HG02840 (cell line): ENCODE measurements around the gene R3HCC1L.
"Not testable (repeated sequence)": the region's sequence is repeated elsewhere in the genome, so short reads cannot be mapped to it uniquely, and the experiment has no call there.

ENCODE experiments used
- ATAC-seq: cut with Tn5 transposase; IDR thresholded peaks from one replicate; pipeline ENCODE4 v1.9.1; 2021; ENCODE audit warnings: mild to moderate bottlenecking, moderate library complexity, moderate number of reproducible peaks; ENCODE audit not compliant: unreplicated experiment, low FRiP score

Gene R3HCC1L

DNA sequence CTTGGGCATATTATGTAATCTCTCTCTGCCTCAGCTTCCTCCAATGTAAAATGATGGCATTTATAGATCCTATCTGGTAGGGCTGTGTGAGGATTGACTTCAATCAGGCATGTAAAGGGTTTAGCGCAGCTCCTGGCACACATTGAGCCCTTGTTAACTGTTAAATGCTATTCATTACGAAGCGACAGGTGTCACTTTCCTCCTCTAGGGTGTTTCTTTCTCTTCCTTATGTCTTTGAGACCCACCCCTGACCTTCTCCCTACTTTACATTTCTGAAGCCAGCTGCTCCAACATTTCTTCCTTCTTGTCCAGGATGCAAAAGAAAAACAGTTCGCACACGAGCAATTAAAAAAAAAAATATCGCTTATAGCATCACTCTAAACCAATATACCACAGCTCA is 5.7 kb upstream of the R3HCC1L start:
- no peak for ATAC-seq

DNA sequence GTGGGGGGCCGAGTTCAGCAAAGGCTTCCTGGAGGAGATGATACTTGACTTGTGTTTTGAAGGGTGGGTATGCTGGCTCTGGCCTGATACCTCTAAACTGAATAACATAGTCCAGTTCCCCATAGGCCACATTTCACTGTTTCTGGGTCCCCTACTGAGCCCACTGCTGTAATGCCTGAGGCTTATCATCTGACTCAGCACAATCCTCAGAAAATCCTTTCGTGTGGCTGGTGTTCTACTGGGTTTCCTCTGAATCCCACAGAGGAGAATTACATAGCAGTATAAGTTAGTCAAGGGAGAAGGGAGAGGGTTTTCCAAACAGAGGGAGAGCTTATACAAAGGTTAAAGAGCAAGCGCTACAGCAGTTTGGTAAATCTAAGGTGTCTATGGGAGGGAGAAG is 2.8 kb upstream of the R3HCC1L start:
- ATAC-seq: no peak

DNA sequence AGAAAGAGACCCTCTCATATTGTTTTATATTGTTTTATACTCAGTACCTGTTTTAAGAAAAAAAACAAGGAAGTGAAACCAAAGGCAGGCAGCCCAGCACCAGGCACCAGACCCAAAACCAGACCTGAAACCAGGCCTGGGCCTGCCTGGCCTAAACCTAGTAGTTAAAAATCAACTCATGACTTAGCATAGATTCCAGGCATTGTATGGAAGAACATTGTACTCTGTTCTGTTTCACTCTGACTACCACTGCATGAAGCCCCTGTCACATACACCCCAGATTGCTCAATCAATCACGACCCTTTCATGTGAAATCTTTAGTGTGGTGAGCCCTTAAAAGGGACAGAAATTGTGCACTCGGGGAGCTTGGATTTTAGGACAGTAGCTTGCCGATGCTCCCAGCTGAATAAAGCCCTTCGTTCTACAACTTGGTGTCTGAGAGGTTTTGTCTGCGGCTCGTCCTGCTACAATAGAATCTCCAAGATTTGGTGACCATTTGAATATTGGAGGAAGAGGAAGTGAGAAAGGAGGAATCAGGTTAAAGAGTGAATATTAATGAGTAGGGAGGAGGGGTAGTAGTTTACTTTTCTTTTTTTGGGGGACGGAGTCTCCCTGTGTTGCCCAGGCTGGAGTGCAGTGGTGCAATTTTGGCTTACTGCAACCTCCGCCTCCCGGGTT is 1.2 kb upstream of the R3HCC1L start:
- ATAC-seq: peak; percentile 44

DNA sequence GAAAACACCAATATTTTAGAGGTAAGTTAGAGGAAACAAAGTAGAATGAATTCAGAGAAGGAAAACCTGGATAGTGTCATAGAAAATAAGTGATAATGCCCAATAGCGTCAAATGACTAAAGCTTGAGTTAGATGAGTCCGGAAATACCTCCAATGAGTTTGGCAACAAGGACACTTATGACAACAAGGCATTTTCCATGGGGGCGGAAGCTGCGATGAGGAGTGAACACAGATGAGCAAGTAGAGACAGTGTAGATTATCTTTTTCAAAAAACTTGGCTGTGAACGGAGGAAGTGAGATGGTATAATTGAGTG is 383 bp upstream of the R3HCC1L start:
- ATAC-seq: no peak

DNA sequence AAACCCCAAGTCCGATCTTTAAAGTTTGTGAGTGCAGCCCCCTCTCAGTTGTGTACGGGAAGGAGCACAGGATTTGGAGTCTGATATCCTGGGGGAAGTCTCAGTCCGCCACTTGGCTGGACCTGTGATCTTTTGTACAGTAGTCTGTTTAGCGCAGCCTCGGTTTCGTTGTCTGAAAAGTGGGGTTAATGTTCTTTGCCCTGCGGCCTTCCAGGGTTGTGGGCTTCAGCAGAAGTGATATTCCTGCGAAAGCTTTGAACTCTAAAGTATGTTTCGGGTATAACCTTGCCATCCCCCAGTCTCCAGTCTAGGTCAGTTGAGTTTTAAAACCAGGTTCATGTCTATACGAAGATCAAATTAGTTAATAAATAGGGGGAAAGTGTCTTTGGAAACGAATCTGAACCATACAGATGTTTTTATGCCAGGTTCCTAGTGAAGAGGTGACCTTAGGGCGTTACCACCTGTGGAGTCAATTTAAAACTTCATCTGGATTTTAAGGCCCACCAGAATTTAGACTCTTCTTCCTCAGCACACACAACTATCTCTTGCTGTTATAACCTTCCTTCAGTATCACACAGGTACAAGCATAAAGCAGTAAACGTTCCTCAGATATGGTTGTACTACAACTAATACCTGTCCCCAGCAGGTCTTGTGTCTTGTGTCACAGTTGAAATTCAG is 904 bp downstream of the R3HCC1L start:
- no peak for ATAC-seq

DNA sequence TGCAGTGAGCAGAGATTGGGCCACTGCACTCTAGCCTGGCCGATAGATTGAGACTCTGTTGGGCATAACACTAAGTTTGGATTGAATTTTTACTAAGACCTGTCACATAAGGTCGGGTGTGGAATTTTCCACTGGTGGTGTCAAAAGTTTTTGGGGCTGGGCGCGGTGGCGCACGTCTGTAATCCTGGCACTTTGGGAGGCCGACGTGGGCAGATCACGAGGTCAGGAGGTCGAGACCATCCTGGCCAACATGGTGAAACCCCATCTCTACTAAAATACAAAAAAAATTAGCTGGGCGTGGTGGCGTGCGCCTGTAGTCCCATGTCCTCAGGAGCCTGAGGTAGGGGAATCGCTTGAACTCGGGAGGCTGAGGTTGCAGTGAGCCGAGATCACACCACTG is 2.3 kb downstream of the R3HCC1L start:
- not testable (repeated sequence) for ATAC-seq

DNA sequence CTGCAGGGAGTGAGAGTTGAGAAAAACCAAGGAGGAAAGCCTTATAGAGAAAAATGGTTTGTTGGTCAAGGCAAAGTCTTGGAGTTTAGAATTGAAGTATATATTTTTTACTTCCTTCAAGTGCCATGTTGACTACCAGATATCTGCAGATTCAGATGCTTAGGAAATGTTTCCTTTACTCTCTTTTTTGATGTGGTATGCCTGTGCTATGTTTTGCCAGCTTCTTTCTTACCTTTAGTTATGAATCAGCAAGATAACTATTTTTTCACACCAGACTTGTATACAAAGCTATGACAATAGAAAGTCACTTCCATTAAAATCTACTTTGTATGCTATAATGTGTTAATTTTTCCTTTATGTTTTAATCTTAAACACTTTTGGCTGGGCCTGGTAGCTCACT is 3.6 kb downstream of the R3HCC1L start:
- ATAC-seq: no peak

DNA sequence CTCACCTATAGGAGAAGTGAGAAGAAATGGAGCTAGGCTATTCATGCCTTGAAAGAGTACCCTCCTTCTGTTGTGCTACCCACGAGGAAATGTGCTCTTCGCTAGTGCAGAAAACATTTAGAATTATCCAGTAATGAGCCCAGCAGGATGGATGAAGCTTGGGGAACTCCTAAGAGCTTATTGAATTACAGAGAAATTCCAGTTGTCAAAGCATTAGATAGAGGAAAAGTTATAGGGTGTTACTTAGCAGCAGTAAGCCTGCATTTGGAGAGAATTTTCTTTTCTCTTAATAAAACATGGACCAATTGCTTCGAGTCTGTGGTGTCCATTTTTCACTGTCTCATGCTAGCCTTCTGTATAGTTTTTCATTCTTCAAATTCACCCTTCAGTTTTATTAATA is 5.0 kb downstream of the R3HCC1L start:
- no peak for ATAC-seq

DNA sequence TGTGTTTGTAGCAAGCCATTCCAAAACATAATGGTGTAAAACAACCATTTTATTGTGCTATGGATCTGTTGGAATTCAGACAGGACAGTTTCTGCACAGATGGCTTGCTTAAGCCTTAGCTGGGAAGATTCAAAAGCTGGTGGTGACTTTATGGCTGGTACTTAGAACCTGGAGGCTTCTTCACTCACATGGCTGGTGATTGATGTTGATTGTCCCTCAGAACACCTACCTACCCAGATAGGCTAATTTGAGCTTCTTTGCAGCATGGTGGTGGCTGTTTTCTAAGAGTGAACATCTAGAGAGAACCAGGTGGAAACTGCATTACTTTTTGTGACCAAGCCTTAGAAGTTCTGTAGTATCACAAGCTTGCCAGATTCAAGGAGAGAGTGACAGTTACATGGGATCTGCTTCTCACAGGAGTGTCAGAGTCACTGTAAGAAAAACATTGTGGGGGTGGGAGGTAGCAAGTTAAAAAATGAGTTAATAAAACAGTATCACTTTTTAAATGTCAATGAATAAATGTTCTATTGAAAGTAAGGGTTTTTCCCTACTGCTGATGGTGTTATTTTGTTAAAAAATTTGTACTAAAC is 7.1 kb downstream of the R3HCC1L start:
- no peak for ATAC-seq

DNA sequence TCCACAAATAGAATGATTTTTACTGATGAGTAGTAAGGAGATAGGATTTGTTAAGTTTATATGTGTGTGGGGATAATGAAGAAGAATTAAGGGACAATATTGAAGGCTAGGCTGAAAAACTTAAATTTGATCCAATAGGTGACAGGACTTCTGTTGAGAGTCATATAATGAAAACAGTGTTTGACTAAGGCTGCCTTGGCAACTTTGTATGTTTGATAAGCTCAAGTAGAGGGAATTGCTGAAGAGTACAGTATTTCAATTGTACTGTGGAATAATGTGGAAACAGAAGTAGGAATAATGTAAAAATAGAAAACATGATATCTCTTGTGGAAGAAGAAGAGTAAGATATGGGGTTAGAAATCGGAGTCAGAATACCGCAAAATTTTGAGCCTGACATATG is 10.5 kb downstream of the R3HCC1L start:
- no peak for ATAC-seq

DNA sequence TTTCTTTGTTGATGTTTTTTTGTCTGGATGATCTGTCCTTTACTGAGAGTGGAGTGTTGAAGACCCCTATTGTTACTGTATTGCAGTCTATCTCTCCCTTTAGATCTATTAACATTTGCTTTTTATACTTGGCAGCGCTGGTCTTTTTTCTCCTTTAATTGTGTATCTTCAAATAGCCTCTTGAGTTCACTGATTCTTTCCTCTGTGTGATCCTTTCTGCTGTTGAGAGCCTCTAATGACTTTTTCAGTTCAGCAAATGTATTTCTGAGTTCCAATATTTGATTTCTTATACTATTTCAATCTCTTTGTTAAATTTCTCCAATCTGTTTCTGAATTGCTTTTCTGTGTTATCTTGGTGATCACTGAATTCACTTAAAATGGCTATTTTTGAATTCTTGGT is 15.4 kb downstream of the R3HCC1L start:
- no peak for ATAC-seq

DNA sequence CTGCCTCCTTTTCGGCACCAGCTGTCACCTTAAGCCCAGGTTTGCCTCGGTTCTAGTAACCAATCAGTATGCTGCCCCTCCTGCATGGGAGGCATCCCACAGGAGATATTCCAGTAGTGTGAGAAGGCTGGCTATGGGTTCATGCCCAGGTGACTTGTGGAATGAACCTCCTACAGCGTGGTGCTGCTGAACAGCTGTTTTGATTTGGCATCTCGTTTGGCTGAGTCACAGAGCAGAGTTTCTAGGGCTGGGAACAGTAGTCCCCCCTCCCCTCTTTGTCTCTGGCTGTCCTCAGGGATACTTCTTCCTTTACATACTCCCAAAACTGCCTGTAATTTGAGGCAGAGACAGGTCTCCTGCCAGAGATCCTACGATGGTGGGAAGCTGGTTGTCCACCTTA is 16.1 kb downstream of the R3HCC1L start:
- ATAC-seq: no peak

DNA sequence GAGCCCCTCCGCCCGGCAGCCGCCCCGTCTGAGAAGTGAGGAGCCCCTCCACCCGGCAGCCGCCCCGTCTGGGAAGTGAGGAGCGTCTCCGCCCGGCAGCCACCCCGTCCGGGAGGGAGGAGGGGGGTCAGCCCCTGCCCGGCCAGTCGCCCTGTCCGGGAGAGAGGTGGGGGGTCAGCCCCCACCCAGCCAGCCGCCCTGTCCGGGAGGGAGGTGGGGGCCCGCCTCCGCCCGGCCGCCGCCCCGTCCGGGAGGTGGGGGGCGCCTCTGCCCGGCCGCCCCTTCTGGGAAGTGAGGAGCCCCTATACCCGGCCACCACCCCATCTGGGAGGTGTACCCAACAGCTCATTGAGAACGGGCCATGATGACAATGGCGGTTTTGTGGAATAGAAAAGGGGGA is 18.3 kb downstream of the R3HCC1L start:
- not testable (repeated sequence) for ATAC-seq

DNA sequence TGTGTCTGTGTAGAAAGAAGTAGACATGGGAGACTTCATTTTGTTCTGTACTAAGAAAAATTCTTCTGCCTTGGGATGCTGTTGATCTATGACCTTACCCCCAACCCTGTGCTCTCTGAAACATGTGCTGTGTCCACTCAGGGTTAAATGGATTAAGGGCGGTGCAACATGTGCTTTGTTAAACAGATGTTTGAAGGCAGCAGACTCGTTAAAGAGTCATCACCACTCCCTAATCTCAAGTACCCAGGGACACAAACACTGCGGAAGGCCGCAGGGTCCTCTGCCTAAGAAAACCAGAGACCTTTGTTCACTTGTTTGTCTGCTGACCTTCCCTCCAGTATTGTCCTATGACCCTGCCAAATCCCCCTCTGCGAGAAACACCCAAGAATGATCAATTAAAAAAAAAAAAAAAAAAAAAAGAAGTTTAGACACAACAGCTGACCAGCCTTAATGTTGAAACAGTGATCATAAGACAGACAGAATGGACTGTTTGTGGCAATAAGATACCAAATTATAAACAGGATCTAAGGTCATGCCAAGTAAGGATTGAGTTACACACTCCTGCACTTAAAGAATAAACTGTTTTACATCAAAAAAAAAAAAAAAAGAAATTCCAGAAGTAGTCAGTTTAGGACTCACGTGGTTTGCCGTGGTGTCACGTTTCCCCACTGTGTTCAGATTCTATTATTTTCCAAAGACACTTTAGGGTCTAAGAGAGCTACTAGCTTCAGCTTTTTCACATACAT is 18.9 kb downstream of the R3HCC1L start:
- ATAC-seq: not testable (repeated sequence)

DNA sequence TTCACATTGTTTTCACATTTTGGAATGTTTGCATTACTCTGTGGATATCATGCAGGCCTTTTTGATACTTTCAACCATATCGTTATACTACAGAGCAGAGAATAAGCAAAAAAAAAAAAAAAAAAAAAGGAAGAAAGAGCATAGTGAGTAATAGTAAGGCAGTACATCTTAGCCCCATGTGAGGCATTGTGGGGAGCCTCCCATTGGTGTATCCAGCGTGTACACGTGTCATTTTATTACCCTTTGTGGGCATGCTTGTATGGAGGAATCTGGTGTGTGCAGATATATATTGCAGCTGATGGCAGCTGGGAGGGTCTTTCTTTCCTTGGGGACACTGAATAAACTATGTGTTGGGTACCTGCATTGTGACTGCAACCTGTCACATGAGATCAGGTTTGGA is 19.6 kb downstream of the R3HCC1L start:
- ATAC-seq: no peak

DNA sequence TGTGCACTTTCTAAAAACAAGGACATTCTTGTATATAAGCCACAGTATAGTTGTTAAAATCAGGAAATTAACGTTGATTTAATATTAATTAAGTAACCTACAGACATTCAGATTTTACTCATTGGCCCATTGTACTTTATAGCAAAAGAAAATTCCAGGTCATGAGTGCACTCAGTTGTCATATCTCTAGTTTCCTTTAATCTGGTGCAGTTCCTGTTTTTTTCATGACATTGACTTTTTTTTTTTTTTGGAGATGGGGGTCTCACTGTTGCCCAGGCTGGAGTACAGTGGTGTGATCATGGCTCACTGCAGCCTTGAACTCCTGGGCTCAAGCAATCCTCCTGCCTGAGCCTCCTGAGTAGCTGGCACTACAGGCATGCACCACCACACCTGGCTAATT is 24.1 kb downstream of the R3HCC1L start:
- no peak for ATAC-seq

DNA sequence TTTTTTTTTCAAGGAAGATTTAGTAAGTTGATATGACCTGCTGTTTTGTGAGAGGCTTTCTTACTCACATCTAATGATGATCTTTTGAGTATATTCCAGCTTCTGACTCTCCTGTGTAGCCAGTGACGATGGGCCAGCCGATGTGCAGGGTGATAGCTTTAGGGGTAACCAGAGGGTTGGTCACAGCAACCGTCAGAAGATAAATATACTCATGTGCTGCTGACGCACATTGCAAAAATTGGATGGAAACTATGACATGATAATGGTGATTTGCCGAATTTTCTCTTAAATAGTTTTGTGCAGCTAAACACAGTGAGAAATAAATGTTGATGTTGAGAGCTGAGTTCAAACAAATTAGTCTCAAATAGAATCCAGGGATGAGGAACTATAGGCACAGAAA is 29.5 kb downstream of the R3HCC1L start:
- ATAC-seq: no peak

DNA sequence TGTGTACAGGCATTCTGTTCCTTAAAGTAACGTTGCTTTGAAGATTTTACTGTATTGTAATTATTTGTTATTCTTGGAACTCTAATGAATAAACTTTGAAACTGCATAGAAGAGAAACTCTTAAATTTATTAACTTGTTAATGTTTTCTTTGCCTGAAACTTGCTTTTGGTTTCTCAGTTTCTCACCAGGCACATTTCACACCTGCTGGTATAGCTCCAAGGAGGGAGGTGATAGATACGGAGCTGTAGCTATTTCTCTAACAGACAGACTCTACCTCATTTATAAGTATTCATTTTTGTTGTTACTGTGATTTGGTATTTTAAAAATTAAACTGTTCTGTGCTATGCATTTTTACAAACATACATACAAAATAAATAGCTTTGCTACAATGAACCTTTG is 32.7 kb downstream of the R3HCC1L start:
- no peak for ATAC-seq

DNA sequence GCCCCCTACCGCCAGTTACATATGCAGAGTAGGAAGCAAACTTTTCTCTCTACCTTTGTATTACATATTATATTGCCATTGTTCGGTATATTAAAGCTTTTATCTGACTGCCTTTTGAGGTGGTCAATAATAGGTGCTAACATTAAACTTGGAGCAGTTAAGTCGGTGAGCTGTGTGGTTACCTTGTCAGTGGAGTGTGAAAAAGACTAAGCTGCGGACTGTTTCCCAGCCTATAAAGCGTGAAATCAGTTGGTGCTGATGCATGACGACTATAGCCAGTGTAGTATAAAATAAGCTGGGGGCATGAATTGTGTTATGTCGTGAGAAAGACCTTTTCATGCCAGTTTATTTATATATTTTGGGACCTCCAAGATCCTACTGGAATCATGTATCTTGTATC is 33.7 kb downstream of the R3HCC1L start:
- no peak for ATAC-seq

DNA sequence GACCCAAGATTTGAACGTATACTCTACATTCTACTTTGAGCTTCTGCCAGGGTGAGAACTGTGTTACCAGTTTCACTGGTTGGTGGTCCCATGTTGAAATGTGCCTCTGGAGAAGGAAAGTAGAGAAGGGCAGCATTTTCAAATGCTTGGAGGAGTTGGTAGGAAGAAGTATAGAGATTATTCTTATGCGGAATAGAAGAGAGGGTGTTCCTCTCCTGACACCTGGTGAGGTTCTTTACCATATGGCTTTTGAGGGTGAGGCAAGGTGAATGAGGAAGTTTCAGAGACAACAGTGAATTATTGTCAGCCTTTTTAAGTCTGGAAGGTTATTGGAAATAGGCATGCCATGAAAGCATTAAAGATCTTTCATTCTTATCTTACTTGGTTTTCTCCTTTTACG is 34.3 kb downstream of the R3HCC1L start:
- no peak for ATAC-seq

DNA sequence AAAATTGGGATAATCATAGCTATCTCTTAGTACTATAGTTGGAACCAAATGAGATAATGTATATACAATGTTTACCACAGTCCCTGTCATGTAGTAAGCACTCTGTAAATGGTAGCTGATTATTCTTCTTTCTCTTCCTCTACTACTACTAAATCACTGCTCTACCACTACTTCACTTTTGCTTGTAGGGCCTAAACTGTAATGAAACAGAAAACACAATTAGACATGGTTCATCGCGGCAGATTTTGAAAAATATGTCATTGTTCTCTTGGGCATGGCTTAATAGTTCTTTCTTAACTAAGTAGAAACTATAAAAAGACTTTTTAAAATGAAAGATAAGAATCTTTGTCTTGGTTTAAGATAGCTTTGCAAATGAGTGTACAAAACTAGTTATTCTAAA is 34.9 kb downstream of the R3HCC1L start:
- ATAC-seq: no peak
